SK-N-SH (cell line): ENCODE results near the gene CTSF. TPM values are rescaled to one million over a fixed set of nuclear protein-coding genes. Genes with fewer than 3 reads are reported as not detected.

Experiments used
- CTCF ChIA-PET: fragments of 300-600, 350-600 bp; formaldehyde crosslinking; extraction: SDS; loops from one replicate; lab custom pipeline; 2021; lab: Yijun Ruan, JAX
- POLR2A ChIA-PET: fragments of 350-600 bp; sonication (Branson Sonifier 250); formaldehyde crosslinking; extraction: SDS; loops from one replicate; lab custom pipeline; 2020; ENCODE audit warnings: antibody characterized with exemption, inconsistent platforms; lab: Yijun Ruan, JAX
- DNase-seq: peaks from one replicate; pipeline ENCODE4 v3.0.0; 2012
- H2AFZ ChIP-seq: fragments of 200-600 bp; sonication (generic); 2 replicates; pipeline ENCODE4 v1.8.1; 2016; ENCODE audit warnings: antibody characterized with exemption, mild to moderate bottlenecking, low read depth
- H3F3A ChIP-seq: fragments of 200-600 bp; sonication (generic); replicated peaks from 2 replicates; pipeline ENCODE3; 2016; ENCODE audit warnings: antibody characterized with exemption, mild to moderate bottlenecking; ENCODE audit not compliant: insufficient read depth
- H3K27ac ChIP-seq, 2 experiments: fragments of 200-500 bp in 1 of 2; fragments of 200-600 bp in 1 of 2; sonication (Bioruptor generic) in 1 of 2; sonication (generic), shearing (Covaris generic) in 1 of 2; 2 replicates each; pipeline versions ENCODE4 v1.5.1 to v1.6.1; 2014 to 2016; ENCODE audit warnings: low read depth in 2 of 2, inconsistent platforms in 1 of 2, low read length in 1 of 2, mild to moderate bottlenecking in 1 of 2, mixed read lengths in 1 of 2
- H3K27me3 ChIP-seq: fragments of 200-600 bp; sonication (generic), shearing (Covaris generic); 2 replicates; pipeline ENCODE4 v1.6.1; 2016; ENCODE audit warnings: mixed run types; ENCODE audit not compliant: insufficient read depth
- H3K36me3 ChIP-seq, 2 experiments: fragments of 200-500 bp in 1 of 2; fragments of 200-600 bp in 1 of 2; sonication (Bioruptor generic) in 1 of 2; sonication (generic) in 1 of 2; replicated peaks in 1 of 2; 2 replicates each; pipeline versions ENCODE3 to v1.5.1; 2014 to 2016; ENCODE audit warnings: low read length in 1 of 2, mild to moderate bottlenecking in 1 of 2; ENCODE audit not compliant: insufficient read depth in 2 of 2, control insufficient read depth in 1 of 2
- H3K4me1 ChIP-seq, 2 experiments: fragments of 200-500 bp in 1 of 2; fragments of 200-600 bp in 1 of 2; sonication (Bioruptor generic) in 1 of 2; sonication (generic), shearing (Covaris generic) in 1 of 2; 2 replicates each; pipeline versions ENCODE4 v1.5.1 to v1.6.1; 2014 to 2016; ENCODE audit warnings: low read depth in 1 of 2, low read length in 1 of 2, mixed run types in 1 of 2; ENCODE audit not compliant: insufficient read depth in 2 of 2, control insufficient read depth in 1 of 2
- H3K4me2 ChIP-seq: fragments of 200-600 bp; sonication (generic), shearing (Covaris generic); 2 replicates; pipeline ENCODE4 v1.6.1; 2017; ENCODE audit warnings: mixed run types
- H3K4me3 ChIP-seq, 2 experiments: fragments of 200-500 bp in 1 of 2; fragments of 200-600 bp in 1 of 2; sonication (Bioruptor generic) in 1 of 2; sonication (generic), shearing (Covaris generic) in 1 of 2; 2 replicates each; pipeline versions ENCODE4 v1.5.1 to v1.8.1; 2014 to 2016; ENCODE audit warnings: low read depth in 2 of 2, inconsistent platforms in 1 of 2, low read length in 1 of 2, mild to moderate bottlenecking in 1 of 2, mixed read lengths in 1 of 2, moderate library complexity in 1 of 2
- H3K79me2 ChIP-seq: fragments of 200-600 bp; sonication (generic); 2 replicates; pipeline ENCODE4 v1.8.1; 2017; ENCODE audit warnings: mild to moderate bottlenecking; ENCODE audit not compliant: insufficient read depth
- H3K9ac ChIP-seq: fragments of 200-600 bp; sonication (generic); 2 replicates; pipeline ENCODE4 v1.6.1; 2017; ENCODE audit warnings: mixed run types
- H3K9me2 ChIP-seq: fragments of 200-600 bp; sonication (generic); 2 replicates; pipeline ENCODE4 v1.6.1; 2017; ENCODE audit warnings: mixed run types
- H3K9me3 ChIP-seq: fragments of 200-600 bp; sonication (generic); 2 replicates; pipeline ENCODE4 v1.6.1; 2017; ENCODE audit warnings: mixed run types, mild to moderate bottlenecking, moderate library complexity
- H4K20me1 ChIP-seq: fragments of 200-600 bp; sonication (generic); 2 replicates; pipeline ENCODE4 v1.6.1; 2017; ENCODE audit warnings: mild to moderate bottlenecking, mixed run types; ENCODE audit not compliant: insufficient read depth
- CHD2 ChIP-seq: fragments of 150-350 bp; IDR thresholded peaks from 2 replicates; pipeline ENCODE4 v1.6.1; 2018; ENCODE audit warnings: low read length; ENCODE audit not compliant: partially characterized antibody
- ELF1 ChIP-seq: IDR thresholded peaks from 2 replicates; pipeline ENCODE4 v1.4.0; 2012
- EZH2phosphoT487 ChIP-seq: fragments of 200-600 bp; sonication (generic); IDR thresholded peaks from 2 replicates; pipeline ENCODE4 v1.6.1; 2017; ENCODE audit warnings: low read depth, mixed run types, mild to moderate bottlenecking, antibody characterized with exemption, moderate library complexity, borderline replicate concordance
- FOSL2 ChIP-seq: IDR thresholded peaks from 2 replicates; pipeline ENCODE4 v1.4.0; 2012; ENCODE audit warnings: low read depth, mild to moderate bottlenecking, moderate library complexity, borderline replicate concordance
- FOXJ3 ChIP-seq: sonication (generic); formaldehyde crosslinking; IDR thresholded peaks from 2 replicates; pipeline ENCODE4 v1.5.1; 2020; ENCODE audit warnings: mild to moderate bottlenecking, missing genetic modification reagents
- FOXM1 ChIP-seq: IDR thresholded peaks from 2 replicates; pipeline ENCODE4 v1.4.0; 2012; ENCODE audit warnings: low read depth, mild to moderate bottlenecking
- GATA2 ChIP-seq: sonication (generic); formaldehyde crosslinking; IDR thresholded peaks from 2 replicates; pipeline ENCODE4 v1.5.0; 2020; ENCODE audit warnings: mild to moderate bottlenecking, missing genetic modification reagents
- JUND ChIP-seq: IDR thresholded peaks from 2 replicates; pipeline ENCODE4 v1.4.0; 2012
- MEF2A ChIP-seq: IDR thresholded peaks from 2 replicates; pipeline ENCODE4 v1.4.0; 2012; ENCODE audit warnings: low read depth, borderline replicate concordance
- POLR2AphosphoS5 ChIP-seq: IDR thresholded peaks from 2 replicates; pipeline ENCODE4 v1.6.1; 2012; ENCODE audit warnings: low read depth, low read length
- RAD21 ChIP-seq: IDR thresholded peaks from 2 replicates; pipeline ENCODE4 v1.6.1; 2012; ENCODE audit warnings: mild to moderate bottlenecking, low read length
- RCOR1 ChIP-seq: fragments of 150-350 bp; IDR thresholded peaks from 2 replicates; pipeline ENCODE4 v1.6.1; 2017; ENCODE audit warnings: antibody characterized with exemption, low read length
- RXRA ChIP-seq: IDR thresholded peaks from 2 replicates; pipeline ENCODE4 v1.4.0; 2012; ENCODE audit warnings: low read depth, mild to moderate bottlenecking, borderline replicate concordance
- SIN3A ChIP-seq: IDR thresholded peaks from 2 replicates; pipeline ENCODE4 v1.6.1; 2012; ENCODE audit warnings: low read depth, mild to moderate bottlenecking, low read length, moderate library complexity, borderline replicate concordance
- TAF1 ChIP-seq: IDR thresholded peaks from 2 replicates; pipeline ENCODE4 v1.6.1; 2012; ENCODE audit warnings: low read depth, mild to moderate bottlenecking, low read length, moderate library complexity, borderline replicate concordance
- TCF12 ChIP-seq: IDR thresholded peaks from 2 replicates; pipeline ENCODE4 v1.4.0; 2012
- USF2 ChIP-seq: fragments of 150-350 bp; IDR thresholded peaks from 2 replicates; pipeline ENCODE4 v1.6.1; 2017; ENCODE audit warnings: antibody characterized with exemption, low read length, low read depth, borderline replicate concordance
- YY1 ChIP-seq: IDR thresholded peaks from 2 replicates; pipeline ENCODE4 v1.4.0; 2012; ENCODE audit warnings: low read depth, mild to moderate bottlenecking
- WGBS: methylation state at CpG from one replicate; pipeline ENCODE4 v1.1.6; 2017; ENCODE audit warnings: low lambda C conversion rate; 5-methylcytosine and 5-hydroxymethylcytosine counted together
- polyA plus RNA-seq, 3 experiments: library from polyadenylated mRNA; depleted of rRNA; stranded (reverse); fragments of >200 nt; gene quantifications; 2 replicates each; pipeline ENCODE4 v1.2.3, GENCODE V29; 2012
- TF ChIP-seq, protein P1 (sequence below): IDR thresholded peaks from 2 replicates; pipeline ENCODE4; 2012
- TF ChIP-seq, protein P2 (sequence below): IDR thresholded peaks from 2 replicates; pipeline ENCODE4 v1.4.0; 2012; ENCODE audit warnings: low read depth
- TF ChIP-seq, protein P3 (sequence below): IDR thresholded peaks from 2 replicates; pipeline ENCODE4 v1.4.0; 2012; ENCODE audit warnings: low read depth, borderline replicate concordance
- TF ChIP-seq, protein P4 (sequence below): fragments of 150-350 bp; IDR thresholded peaks from 2 replicates; pipeline ENCODE4 v1.6.1; 2016; ENCODE audit warnings: mild to moderate bottlenecking, low read depth, low read length
- TF ChIP-seq, protein P5 (sequence below): IDR thresholded peaks from 2 replicates; pipeline ENCODE4 v1.6.1; 2012; ENCODE audit warnings: mild to moderate bottlenecking, low read depth, low read length, moderate library complexity

CTSF gene
- polyA plus RNA-seq, 1 of the 3 experiments (the other 2 are of a cell fraction) = 57.2 TPM

GRCh38 chr11:66579017-66579606 is 10.7 kb upstream of the CTSF start (continued):
- TF ChIP-seq, protein P1, sequence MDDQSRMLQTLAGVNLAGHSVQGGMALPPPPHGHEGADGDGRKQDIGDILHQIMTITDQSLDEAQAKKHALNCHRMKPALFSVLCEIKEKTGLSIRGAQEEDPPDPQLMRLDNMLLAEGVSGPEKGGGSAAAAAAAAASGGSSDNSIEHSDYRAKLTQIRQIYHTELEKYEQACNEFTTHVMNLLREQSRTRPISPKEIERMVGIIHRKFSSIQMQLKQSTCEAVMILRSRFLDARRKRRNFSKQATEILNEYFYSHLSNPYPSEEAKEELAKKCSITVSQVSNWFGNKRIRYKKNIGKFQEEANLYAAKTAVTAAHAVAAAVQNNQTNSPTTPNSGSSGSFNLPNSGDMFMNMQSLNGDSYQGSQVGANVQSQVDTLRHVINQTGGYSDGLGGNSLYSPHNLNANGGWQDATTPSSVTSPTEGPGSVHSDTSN = no peak
- TF ChIP-seq TCF12 = no peak
- TF ChIP-seq TAF1 = no peak
- TF ChIP-seq, protein P2, sequence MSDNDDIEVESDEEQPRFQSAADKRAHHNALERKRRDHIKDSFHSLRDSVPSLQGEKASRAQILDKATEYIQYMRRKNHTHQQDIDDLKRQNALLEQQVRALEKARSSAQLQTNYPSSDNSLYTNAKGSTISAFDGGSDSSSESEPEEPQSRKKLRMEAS = peak; percentile 67
- TF ChIP-seq JUND = no peak
- TF ChIP-seq GATA2 (CRISPR knock-in tag) = no peak
- TF ChIP-seq MEF2A = no peak
- TF ChIP-seq, protein P3, sequence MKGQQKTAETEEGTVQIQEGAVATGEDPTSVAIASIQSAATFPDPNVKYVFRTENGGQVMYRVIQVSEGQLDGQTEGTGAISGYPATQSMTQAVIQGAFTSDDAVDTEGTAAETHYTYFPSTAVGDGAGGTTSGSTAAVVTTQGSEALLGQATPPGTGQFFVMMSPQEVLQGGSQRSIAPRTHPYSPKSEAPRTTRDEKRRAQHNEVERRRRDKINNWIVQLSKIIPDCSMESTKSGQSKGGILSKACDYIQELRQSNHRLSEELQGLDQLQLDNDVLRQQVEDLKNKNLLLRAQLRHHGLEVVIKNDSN = no peak
- peak; percentile 77 for TF ChIP-seq RAD21
- TF ChIP-seq POLR2AphosphoS5 = no peak
- TF ChIP-seq FOSL2 = no peak
- no peak for TF ChIP-seq CHD2
- TF ChIP-seq, protein P4, sequence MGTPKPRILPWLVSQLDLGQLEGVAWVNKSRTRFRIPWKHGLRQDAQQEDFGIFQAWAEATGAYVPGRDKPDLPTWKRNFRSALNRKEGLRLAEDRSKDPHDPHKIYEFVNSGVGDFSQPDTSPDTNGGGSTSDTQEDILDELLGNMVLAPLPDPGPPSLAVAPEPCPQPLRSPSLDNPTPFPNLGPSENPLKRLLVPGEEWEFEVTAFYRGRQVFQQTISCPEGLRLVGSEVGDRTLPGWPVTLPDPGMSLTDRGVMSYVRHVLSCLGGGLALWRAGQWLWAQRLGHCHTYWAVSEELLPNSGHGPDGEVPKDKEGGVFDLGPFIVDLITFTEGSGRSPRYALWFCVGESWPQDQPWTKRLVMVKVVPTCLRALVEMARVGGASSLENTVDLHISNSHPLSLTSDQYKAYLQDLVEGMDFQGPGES = no peak
- no peak for TF ChIP-seq SIN3A
- TF ChIP-seq ELF1 = no peak
- TF ChIP-seq RXRA = no peak
- no peak for TF ChIP-seq EZH2phosphoT487
- TF ChIP-seq RCOR1 = no peak
- TF ChIP-seq, all 33 proteins: peak for 6

DNA sequence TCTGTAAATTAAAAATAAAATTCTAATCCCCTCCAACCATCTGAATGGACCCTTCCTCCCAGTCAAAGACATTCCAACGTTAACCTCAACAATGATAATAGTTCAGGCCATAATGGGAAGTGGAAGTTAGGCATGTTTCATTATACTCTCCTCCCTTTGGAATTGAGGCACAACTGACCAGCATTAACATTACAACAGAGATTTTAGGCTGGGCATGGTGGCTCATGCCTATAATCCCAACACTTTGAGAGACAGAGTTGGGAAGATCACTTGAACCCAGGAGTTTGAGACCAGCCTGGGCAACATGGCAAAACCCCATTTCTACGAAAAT is 2.4 kb upstream of the CTSF start:
- Histone ChIP-seq H2AFZ (no peak overlapping the region), H4K20me1 (no peaks in the 10 kb centered on the region), H3K79me2 (no peaks in the 10 kb centered on the region), H3K27me3 (no peaks in the 10 kb centered on the region; the same call in 1 of the 2 replicates), H3K4me2 (no peak overlapping the region), H3F3A (no peaks in the 10 kb centered on the region), H3K9ac (no peak overlapping the region), H3K36me3 (no peaks in the 10 kb centered on the region), H3K27ac (no peak overlapping the region), H3K4me3 (no peak overlapping the region), H3K9me2 (no peaks in the 10 kb centered on the region), H3K4me1 (peaks cover 0 to 7% of the 10 kb centered on the region in 2 experiments; a peak in 1 of 4 replicates), H3K9me3 (no peaks in the 10 kb centered on the region)
- DNase-seq = no peak
- ChIA-PET CTCF (interaction anchor here (5.1 kb wide), 1 partner anchor 107 kb away, joined by 30 read pairs; the partner anchor contains the start of gene RBM4B), POLR2A (no interaction called here)
- 43% methylated on average over 2 of the region's 2 CpGs for WGBS
- no peak for TF ChIP-seq FOXM1
- TF ChIP-seq FOSL2 = no peak
- no peak for TF ChIP-seq JUND
- TF ChIP-seq YY1 = no peak
- TF ChIP-seq GATA2 (CRISPR knock-in tag) = no peak
- TF ChIP-seq, protein P5, sequence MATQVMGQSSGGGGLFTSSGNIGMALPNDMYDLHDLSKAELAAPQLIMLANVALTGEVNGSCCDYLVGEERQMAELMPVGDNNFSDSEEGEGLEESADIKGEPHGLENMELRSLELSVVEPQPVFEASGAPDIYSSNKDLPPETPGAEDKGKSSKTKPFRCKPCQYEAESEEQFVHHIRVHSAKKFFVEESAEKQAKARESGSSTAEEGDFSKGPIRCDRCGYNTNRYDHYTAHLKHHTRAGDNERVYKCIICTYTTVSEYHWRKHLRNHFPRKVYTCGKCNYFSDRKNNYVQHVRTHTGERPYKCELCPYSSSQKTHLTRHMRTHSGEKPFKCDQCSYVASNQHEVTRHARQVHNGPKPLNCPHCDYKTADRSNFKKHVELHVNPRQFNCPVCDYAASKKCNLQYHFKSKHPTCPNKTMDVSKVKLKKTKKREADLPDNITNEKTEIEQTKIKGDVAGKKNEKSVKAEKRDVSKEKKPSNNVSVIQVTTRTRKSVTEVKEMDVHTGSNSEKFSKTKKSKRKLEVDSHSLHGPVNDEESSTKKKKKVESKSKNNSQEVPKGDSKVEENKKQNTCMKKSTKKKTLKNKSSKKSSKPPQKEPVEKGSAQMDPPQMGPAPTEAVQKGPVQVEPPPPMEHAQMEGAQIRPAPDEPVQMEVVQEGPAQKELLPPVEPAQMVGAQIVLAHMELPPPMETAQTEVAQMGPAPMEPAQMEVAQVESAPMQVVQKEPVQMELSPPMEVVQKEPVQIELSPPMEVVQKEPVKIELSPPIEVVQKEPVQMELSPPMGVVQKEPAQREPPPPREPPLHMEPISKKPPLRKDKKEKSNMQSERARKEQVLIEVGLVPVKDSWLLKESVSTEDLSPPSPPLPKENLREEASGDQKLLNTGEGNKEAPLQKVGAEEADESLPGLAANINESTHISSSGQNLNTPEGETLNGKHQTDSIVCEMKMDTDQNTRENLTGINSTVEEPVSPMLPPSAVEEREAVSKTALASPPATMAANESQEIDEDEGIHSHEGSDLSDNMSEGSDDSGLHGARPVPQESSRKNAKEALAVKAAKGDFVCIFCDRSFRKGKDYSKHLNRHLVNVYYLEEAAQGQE = no peak
- no peak for TF ChIP-seq SIN3A
- no peak for TF ChIP-seq USF2
- no peak for TF ChIP-seq RCOR1
- TF ChIP-seq FOXJ3 (CRISPR knock-in tag) = no peak
- no peak for TF ChIP-seq MEF2A
